HepG2 (cell line): ENCODE data around the gene CD2AP.

Source experiments
- CEBPB ChIP-seq: IDR thresholded peaks from 2 replicates; pipeline ENCODE4 v1.6.1; 2011; ENCODE audit warnings: low read depth, low read length, improper control_type of control experiment, borderline replicate concordance
- HNF4G ChIP-seq, 2 experiments: sonication (generic) in 1 of 2; formaldehyde crosslinking in 1 of 2; IDR thresholded peaks; 2 replicates each; pipeline versions ENCODE4 v1.4.0 to v1.6.1; 2011 to 2020; ENCODE audit warnings: borderline replicate concordance in 2 of 2, low read depth in 2 of 2, mild to moderate bottlenecking in 2 of 2, low read length in 1 of 2, missing genetic modification reagents in 1 of 2, moderate library complexity in 1 of 2
- MTF1 ChIP-seq: sonication (generic); formaldehyde crosslinking; IDR thresholded peaks from 2 replicates; pipeline ENCODE4 v1.5.0; 2020; ENCODE audit warnings: missing genetic modification reagents
- POLR2AphosphoS5 ChIP-seq: IDR thresholded peaks from 2 replicates; pipeline ENCODE4 v1.6.1; 2012; ENCODE audit warnings: low read depth, low read length
- REPIN1 ChIP-seq: sonication (generic); formaldehyde crosslinking; IDR thresholded peaks from 2 replicates; pipeline ENCODE4 v1.8.0; 2022; ENCODE audit warnings: missing genetic modification reagents, low read depth, mild to moderate bottlenecking, borderline replicate concordance
- SMC3 ChIP-seq: IDR thresholded peaks from 2 replicates; pipeline ENCODE4 v1.6.1; 2011; ENCODE audit warnings: low read length, improper control_type of control experiment
- TBX2 ChIP-seq: sonication (generic); formaldehyde crosslinking; IDR thresholded peaks from 2 replicates; pipeline ENCODE4 v1.5.0; 2020; ENCODE audit warnings: missing genetic modification reagents, mild to moderate bottlenecking, borderline replicate concordance
- ZNF709 ChIP-seq: sonication (generic); formaldehyde crosslinking; IDR thresholded peaks from 2 replicates; pipeline ENCODE4 v1.5.0; 2020; ENCODE audit warnings: mild to moderate bottlenecking, missing genetic modification reagents
- ZSCAN31 ChIP-seq: sonication (generic); formaldehyde crosslinking; IDR thresholded peaks from 2 replicates; pipeline ENCODE4 v1.5.0; 2020; ENCODE audit warnings: low read depth, mild to moderate bottlenecking, missing genetic modification reagents
- TF ChIP-seq, protein P1 (sequence below): sonication (generic); formaldehyde crosslinking; IDR thresholded peaks from 2 replicates; pipeline ENCODE4 v1.5.0; 2020; ENCODE audit warnings: mild to moderate bottlenecking, missing genetic modification reagents, moderate library complexity
- TF ChIP-seq, protein P2 (sequence below): sonication (generic); IDR thresholded peaks from 2 replicates; pipeline ENCODE4 v1.6.1; 2016; ENCODE audit warnings: low read depth, borderline replicate concordance

GRCh38 chr6:47521961-47522360 is 44.4 kb downstream of the CD2AP start:
- TF ChIP-seq, protein P1, sequence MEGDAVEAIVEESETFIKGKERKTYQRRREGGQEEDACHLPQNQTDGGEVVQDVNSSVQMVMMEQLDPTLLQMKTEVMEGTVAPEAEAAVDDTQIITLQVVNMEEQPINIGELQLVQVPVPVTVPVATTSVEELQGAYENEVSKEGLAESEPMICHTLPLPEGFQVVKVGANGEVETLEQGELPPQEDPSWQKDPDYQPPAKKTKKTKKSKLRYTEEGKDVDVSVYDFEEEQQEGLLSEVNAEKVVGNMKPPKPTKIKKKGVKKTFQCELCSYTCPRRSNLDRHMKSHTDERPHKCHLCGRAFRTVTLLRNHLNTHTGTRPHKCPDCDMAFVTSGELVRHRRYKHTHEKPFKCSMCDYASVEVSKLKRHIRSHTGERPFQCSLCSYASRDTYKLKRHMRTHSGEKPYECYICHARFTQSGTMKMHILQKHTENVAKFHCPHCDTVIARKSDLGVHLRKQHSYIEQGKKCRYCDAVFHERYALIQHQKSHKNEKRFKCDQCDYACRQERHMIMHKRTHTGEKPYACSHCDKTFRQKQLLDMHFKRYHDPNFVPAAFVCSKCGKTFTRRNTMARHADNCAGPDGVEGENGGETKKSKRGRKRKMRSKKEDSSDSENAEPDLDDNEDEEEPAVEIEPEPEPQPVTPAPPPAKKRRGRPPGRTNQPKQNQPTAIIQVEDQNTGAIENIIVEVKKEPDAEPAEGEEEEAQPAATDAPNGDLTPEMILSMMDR (CRISPR knock-in tag) = no peak
- TF ChIP-seq ZSCAN31 (CRISPR knock-in tag) (no peak), ZNF709 (no peak), CEBPB (no peak), MTF1 (CRISPR knock-in tag) (no peak), TBX2 (no peak), HNF4G (IDR thresholded peaks at IDR 0.05; ENCODE audit: borderline replicate concordance, low read depth, low read length) (no peak), HNF4G (CRISPR knock-in tag; IDR thresholded peaks at IDR 0.05; ENCODE audit: borderline replicate concordance, low read depth) (no peak), SMC3 (no peak), REPIN1 (CRISPR knock-in tag) (no peak), POLR2AphosphoS5 (no peak)
- TF ChIP-seq, protein P2, sequence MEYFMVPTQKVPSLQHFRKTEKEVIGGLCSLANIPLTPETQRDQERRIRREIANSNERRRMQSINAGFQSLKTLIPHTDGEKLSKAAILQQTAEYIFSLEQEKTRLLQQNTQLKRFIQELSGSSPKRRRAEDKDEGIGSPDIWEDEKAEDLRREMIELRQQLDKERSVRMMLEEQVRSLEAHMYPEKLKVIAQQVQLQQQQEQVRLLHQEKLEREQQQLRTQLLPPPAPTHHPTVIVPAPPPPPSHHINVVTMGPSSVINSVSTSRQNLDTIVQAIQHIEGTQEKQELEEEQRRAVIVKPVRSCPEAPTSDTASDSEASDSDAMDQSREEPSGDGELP = no peak
